ENCODE results near the gene C10orf95. TPM values are rescaled to one million over a fixed set of nuclear protein-coding genes. Genes with fewer than 3 reads are reported as not detected.
A peak's percentile ranks its signal among the peaks of the same experiment; 100 is the strongest.

Gene C10orf95
- total and polyA plus RNA-seq, 10 of the 15 experiments (the other 5 are each of a cell fraction or from before 2014, with no cell fraction given): 0.06 to 1.1 (median 0.31) TPM

GRCh38 chr10:102420714-102421506 is 30.4 kb downstream of the C10orf95 start, which contains the start of gene FBXL15 (continued):
- TF ChIP-seq ZBTB4 (CRISPR knock-in tag; IDR thresholded peaks at IDR 0.05): no peak
- 0 out of 2 replicates have a peak, but pooled peaks have one; percentile 22 for TF ChIP-seq ZNF384 (IDR thresholded peaks at IDR 0.05; ENCODE audit: borderline replicate concordance, low read depth, low read length)
- no peak for TF ChIP-seq CHD4 (IDR thresholded peaks at IDR 0.05)
- TF ChIP-seq CBX3 (IDR thresholded peaks at IDR 0.05; ENCODE audit: borderline replicate concordance, low read depth): no peak
- TF ChIP-seq ATF7 (IDR thresholded peaks at IDR 0.05; ENCODE audit: low read depth): peak; percentile 55; the same call in 1 of the 2 replicates
- 0 out of 2 replicates have a peak, but pooled peaks have one; percentile 44 for TF ChIP-seq HSF1 (IDR thresholded peaks at IDR 0.05; ENCODE audit: low read depth, low read length)
- TF ChIP-seq RELB (IDR thresholded peaks at IDR 0.05; ENCODE audit: low read depth): peak; percentile 100
- no peak for TF ChIP-seq MYC (IDR thresholded peaks at IDR 0.05; ENCODE audit: insufficient read depth, insufficient read length, insufficient replicate concordance, low read length, severe bottlenecking)
- TF ChIP-seq RAD51 (IDR thresholded peaks at IDR 0.05): peak; percentile 67
- peak; percentile 31; the same call in 1 of the 2 replicates for TF ChIP-seq NRF1 (conservative IDR thresholded peaks at IDR 0.05; ENCODE audit: low read depth, low read length)
- TF ChIP-seq NFYA (IDR thresholded peaks at IDR 0.05; ENCODE audit: borderline replicate concordance, low read depth, low read length): no peak
- TF ChIP-seq ETV6 (conservative IDR thresholded peaks at IDR 0.05 in 1 of 2, IDR thresholded peaks at IDR 0.05 in 1 of 2; ENCODE audit: borderline replicate concordance in 1 of 2, low read depth in 1 of 2): no peak
- peak; percentile 57; the same call in 1 of the 2 replicates for TF ChIP-seq FOXK2 (IDR thresholded peaks at IDR 0.05)
- peak; percentile 88 for TF ChIP-seq HCFC1 (IDR thresholded peaks at IDR 0.05; ENCODE audit: low read length)
- TF ChIP-seq, protein P1, sequence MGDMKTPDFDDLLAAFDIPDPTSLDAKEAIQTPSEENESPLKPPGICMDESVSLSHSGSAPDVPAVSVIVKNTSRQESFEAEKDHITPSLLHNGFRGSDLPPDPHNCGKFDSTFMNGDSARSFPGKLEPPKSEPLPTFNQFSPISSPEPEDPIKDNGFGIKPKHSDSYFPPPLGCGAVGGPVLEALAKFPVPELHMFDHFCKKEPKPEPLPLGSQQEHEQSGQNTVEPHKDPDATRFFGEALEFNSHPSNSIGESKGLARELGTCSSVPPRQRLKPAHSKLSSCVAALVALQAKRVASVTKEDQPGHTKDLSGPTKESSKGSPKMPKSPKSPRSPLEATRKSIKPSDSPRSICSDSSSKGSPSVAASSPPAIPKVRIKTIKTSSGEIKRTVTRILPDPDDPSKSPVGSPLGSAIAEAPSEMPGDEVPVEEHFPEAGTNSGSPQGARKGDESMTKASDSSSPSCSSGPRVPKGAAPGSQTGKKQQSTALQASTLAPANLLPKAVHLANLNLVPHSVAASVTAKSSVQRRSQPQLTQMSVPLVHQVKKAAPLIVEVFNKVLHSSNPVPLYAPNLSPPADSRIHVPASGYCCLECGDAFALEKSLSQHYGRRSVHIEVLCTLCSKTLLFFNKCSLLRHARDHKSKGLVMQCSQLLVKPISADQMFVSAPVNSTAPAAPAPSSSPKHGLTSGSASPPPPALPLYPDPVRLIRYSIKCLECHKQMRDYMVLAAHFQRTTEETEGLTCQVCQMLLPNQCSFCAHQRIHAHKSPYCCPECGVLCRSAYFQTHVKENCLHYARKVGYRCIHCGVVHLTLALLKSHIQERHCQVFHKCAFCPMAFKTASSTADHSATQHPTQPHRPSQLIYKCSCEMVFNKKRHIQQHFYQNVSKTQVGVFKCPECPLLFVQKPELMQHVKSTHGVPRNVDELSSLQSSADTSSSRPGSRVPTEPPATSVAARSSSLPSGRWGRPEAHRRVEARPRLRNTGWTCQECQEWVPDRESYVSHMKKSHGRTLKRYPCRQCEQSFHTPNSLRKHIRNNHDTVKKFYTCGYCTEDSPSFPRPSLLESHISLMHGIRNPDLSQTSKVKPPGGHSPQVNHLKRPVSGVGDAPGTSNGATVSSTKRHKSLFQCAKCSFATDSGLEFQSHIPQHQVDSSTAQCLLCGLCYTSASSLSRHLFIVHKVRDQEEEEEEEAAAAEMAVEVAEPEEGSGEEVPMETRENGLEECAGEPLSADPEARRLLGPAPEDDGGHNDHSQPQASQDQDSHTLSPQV (IDR thresholded peaks at IDR 0.05): no peak
- TF ChIP-seq RUNX3 (IDR thresholded peaks at IDR 0.05; ENCODE audit: low read length): peak; percentile 53
- TF ChIP-seq EED (IDR thresholded peaks at IDR 0.05; ENCODE audit: low read depth): no peak; the same call in 1 of the 2 replicates
